Stimulated activated CD4-positive, alpha-beta T cell treated with anti-CD3 and anti-CD28 coated beads, Interleukin-4, amount 100 ng/mL, for 48 hours (primary cell): Measurements from ENCODE around the gene TRMT10B.
"Not testable (repeated sequence)": the region's sequence is repeated elsewhere in the genome, so short reads cannot be mapped to it uniquely, and the experiment has no call there.

Experiments used
- DNase-seq, 2 donors: peaks; one replicate each; pipeline ENCODE4 v3.0.0-alpha.2; 2020; ENCODE audit warnings: low read depth in 2 of 2

The TRMT10B gene

DNA sequence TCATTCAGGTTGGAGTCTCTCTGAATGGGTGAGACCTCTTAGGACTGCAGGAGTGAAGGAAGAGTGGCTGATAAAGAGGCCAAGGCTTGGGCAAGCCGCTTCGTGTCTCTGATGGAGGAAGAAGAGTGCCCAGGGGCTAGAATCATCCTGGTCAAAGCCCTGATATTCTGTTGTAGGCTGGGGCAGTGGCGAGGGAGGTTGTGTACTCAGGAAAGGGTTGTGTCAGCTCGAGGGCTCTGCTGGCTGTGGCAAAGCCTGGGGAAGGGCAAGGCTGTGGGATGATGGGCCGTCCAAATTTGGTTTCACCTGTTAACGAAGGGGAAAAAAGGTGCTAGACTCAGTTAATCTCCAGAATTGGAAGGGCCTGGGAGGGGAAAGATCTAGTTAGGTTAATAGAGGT lies 2.4 kb upstream of the TRMT10B start:
- no peak for DNase-seq

DNA sequence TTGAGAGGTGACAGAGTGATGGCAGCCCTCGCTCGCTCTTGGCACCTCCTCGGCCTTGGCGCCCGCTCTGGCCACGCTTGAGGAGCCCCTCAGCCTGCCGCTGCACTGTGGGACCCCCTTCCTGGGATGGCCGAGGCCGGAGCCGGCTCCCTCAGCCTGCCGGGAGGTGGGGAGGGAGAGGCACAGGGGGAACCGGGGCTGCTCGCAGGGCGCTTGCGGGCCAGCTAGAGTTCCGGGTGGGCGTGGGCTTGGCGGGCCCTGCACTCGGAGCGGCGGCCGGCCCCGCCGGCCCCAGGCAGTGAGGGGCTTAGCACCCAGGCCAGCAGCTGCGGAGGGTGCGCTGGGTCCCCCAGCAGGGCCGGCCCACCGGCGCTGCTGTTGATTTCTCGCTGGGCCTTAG lies 1.9 kb upstream of the TRMT10B start:
- not testable (repeated sequence) for DNase-seq

DNA sequence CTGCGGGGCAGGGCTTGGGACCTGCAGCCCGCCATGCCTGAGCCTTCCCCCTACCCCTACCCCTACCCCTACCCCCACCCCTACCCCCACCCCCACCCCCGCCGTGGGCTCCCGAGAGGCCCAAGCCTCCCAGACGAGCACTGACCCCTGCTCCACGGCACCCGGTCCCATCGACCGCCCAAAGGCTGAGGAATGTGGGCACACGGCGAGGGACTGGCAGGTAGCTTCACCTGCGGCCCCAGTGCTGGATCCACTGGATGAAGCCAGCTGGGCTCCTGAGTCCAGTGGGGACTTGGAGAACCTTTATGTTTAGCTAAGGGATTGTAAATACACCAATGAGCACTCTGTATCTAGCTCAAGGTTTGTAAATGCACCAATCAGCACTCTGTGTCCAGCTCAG lies 1.5 kb upstream of the TRMT10B start:
- DNase-seq: not testable (repeated sequence)

DNA sequence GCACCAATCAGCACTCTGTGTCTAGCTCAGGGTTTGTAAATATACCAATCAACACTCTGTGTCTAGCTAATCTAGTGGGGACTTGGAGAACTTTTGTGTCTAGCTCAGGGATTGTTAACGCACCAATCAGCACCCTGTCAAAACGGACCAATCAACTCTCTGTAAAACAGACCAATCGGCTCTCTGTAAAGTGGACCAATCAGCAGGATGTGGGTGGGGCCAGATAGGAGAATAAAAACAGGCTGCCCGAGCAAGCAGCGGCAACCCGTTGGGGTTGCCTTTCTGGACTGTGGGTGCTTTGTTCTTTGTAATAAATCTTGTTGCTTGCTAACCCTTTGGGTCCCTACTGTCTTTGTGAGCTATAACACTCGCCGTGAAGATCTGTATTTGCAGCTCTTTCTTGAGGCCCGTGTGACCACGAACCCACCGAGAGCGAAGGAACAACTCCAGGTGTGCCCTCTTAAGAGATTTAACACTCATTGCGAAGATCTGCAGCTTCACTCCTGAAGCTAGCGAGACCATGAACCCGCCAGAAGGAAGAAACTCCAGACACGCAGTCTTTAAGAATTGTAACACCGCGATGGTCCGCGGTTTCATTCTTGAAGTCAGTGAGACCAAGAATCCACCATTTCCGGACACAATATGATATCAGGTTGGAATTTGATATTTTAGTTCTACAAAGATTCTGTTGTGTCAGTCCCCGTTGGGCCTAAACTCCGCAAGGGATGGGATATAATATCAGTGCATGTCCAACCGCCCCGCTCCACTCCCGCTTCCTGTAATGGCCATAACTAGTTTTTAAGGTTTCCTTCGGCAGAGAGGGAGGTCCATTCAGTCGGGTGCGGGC lies 740 bp upstream of the TRMT10B start:
- DNase-seq: peak in 1 of 2 donors; percentile 7

DNA sequence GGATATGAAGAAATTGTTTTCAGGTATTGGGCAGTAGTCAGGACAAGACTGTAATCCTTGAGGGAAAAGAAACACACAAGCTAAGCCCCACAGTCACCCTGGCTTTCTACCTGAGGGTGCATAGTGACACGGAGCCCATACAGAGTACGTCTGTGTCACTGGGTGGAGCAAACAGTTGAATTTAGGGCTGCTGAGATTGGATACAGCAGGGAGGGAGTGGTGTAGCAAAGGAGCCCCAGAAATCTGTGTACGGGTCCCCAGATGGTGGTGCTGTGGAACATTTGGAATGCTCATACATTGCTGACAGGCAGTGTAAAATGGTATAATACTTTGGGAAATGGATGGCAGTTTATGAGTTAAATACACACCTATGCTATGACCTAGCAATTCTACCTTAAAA lies 5.1 kb downstream of the TRMT10B start:
- no peak for DNase-seq

DNA sequence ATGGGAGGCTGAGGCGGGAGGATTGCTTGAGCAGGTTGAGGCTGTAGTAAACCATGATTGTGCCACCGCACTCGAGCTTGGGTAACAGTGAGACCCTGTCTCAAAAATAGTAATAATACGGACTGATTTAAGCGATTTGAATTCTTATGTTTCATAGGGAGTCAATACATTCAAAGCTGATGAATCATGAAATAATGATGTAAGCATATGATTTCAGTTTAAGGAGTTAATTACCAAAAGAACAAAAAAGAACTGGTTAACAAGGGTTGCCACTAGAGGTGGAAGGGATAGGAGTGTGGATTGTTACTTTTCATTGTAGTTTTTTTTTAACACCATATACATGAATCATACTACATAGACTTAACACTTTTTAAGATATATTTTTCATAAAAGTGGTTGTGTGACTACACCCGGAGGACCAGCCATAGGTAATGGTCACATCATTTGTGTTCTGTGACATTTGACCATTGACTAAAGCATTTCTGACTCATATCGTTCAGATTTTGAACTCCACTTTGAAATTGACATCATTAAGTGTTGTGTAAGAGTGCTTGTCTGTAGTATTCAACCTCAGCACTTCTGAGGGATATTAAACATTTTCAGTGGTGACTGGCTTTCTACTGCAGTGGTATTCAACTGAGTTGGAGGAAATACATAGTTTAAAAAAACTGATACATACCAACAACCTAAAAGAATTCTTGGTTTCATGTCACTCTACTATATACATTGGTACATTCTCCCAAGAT lies 7.0 kb downstream of the TRMT10B start:
- no peak for DNase-seq

DNA sequence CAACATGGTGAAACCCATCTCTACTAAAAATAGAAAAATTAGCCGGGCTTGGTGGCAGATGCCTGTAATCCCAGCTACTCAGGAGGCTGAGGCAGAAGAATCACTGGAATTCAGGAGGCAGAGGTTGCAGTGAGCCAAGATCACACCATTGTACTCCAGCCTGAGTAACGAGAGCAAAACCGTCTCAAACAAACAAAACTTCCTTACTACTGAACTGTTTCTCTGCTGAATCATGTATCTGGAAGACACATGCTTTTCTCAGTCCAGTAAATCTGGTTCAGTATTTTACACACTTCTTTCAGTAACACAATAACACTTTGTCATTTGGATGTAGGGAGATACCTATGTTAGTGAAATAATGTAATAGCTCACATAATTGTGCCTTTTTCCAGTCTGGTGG lies 7.9 kb downstream of the TRMT10B start:
- no peak for DNase-seq

DNA sequence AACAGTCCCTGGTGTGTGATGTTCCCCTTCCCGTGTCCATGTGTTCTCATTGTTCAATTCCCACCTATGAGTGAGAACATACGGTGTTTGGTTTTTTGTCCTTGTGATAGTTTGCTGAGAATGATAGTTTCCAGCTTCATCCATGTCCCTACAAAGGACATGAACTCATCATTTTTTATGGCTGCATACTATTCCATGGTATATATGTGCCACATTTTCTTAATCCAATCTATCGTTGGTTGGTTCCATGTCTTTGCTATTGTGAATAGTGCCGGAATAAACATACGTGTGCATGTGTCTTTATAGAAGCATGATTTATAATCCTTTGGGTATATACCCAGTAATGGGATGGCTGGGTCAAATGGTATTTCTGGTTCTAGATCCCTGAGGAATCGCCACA lies 11.7 kb downstream of the TRMT10B start:
- not testable (repeated sequence) for DNase-seq

DNA sequence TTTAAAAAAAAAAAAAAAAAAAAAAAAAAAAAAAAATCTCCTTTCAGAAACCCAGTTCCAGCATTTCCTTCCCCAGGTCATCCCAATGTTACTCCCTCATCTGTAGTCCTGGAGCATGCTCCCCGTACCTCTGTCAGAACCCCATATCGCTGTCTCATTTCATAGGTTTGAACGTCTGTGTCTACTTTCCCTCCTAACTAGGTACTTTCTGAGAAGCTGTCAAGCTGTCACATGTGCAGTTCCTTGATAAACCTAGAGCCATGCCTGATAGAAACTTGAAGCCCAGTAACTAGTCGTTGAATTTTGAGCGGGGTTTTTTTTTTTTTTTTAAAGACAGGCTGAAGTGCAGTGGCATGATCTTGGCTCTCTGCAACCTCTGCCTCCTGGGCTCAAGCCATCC lies 15.7 kb downstream of the TRMT10B start:
- DNase-seq: no peak

DNA sequence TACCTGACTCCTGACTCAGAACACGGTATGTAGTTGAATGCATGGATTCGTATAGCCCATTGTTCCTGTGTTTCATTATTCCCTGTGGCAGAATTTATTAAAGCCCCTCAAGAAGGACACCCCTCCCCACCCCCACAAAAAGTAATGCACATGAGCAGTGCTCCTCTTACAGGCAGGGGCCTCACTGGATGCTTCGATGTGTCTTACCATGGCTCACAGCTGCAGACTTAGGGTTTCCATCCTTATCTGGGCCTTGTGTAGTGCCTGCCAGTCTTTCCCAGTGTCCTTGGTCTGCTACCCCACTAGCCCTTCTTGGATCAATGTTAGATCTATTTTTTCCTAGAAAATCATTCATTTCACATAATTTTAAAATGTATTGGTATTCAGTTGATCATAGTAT lies 16.4 kb downstream of the TRMT10B start:
- no peak for DNase-seq

DNA sequence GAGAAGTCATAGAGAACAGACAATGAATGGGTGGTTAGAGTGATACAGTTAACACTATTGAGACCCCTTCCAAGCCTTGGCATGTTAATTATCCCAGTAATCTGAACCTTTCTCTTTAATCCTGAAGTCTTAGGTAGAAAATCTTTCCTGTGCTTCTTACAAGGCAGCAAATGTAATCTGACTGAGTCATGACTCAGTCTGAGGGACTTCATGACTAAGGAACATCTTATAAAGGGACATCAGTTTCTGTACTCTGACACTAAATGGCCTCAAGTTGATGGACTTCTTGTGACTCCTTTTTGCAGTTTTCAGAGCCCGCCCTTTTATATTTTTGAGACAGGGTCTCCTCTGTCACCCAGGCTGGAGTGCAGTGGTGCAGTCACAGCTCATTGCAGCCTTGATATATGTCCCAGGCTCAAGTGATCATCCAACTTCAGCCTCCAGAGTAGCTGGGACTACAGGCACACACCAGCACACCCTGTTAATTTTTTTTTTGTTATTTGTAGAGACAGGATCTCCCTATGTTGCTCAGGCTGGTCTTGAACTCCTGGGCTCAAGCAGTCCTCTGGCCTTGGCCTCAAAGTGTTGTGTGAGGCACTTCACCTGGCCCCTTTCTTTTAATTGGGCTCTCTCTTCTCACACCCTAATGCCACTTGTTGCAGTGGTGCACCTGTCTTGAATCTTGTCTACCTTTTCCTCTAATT lies 21.8 kb downstream of the TRMT10B start:
- DNase-seq: no peak

DNA sequence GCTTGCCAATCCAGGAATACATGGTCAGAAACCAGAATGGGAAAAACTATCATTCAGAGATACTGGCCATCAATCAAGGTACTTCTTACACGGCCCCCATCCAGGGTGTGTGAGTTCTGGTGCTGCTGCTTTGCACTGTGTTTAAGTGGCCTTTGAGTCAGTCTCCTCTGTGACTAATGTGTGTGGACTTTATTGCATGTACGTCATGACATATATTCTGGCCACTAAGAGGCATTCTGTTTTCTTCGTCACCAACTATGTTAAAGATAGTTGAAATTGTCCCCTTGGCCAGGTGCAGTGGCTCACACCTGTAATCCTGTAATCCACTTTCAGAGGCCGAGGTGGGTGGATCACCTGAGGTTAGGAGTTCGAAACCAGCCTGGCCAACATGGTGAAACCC lies 22.7 kb downstream of the TRMT10B start:
- DNase-seq: no peak

DNA sequence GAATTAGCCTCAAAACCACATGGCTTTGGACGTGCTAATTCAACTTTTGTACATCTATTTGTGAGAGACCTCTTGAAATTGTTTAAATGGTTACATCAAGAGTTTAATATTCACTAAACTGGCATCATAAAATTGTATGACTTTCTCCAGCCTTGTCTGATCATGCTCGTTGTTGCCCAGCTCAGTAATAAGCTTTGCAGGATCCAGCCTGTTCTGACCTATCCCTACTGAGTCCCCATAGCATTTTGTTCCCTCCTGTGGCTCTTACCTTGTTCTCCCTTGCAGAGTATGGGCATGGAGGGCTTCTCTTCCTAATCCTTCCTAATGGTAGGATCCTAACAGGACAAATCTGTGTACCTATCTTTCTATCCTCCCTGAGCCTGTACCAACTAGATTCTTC lies 24.9 kb downstream of the TRMT10B start:
- no peak for DNase-seq

DNA sequence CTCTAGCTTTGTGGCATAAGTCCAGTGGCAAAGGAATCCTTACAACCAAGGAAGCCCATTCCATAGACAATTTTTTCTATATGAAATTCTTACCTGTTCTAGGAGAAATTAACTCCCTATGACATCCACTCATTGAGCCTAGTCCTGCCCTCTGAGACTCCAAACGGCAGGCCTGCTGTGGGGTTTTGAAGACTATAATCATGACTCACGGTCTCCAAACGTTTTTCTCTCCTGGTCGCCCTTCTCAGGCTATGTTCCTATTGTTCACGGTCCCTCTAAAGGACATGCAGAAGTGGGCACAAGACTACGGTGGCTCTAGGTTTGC lies 30.6 kb downstream of the TRMT10B start:
- no peak for DNase-seq

DNA sequence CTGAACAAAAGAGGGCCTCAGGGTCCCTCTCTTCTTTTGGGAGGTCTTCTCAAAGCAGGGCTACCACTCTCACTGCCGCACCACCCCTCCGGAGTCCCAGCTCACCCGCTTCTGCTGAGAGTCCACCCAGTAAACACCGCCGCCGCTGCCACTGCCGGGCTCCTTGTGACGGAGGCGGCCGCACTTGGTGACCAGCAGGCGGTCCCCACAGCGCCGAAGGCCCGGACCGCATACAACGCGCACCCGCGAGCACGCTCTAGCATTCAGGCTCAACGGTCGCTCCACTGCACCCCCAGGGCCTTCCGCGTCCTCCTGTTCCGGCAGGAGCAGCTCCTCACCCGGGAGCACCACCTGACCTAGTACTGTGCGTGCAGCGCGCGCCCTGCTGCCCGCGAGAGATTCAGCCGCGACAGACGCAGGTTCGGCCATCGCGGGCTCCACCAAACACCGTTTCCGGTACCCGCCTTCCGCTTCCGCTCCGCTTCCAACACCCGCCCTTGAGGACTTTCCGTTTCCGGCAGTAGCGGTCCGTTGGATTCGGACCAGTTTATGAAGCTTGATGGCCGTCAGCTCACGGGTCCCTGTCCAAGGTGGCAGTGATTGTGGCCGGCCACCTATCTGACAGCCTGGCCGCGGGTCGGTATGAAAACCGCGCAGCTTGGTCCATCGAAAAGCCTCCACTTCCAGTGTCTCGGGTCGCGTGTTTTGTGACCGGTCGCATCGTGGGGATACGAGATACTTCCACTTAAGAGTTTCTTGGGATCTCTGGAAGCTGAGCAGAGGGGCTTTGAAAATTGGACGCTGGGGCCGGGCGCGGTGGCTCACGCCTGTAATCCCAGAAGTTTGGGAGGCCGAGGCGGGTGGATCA lies 31.2 kb downstream of the TRMT10B start, which contains the start of gene EXOSC3:
Gene EXOSC3, minus strand, starts transcription at position 449 of the 868 bp plus-strand sequence. Its CDS starts 20 bp downstream, at position 429.
- DNase-seq: peak; percentile 79 to 84

DNA sequence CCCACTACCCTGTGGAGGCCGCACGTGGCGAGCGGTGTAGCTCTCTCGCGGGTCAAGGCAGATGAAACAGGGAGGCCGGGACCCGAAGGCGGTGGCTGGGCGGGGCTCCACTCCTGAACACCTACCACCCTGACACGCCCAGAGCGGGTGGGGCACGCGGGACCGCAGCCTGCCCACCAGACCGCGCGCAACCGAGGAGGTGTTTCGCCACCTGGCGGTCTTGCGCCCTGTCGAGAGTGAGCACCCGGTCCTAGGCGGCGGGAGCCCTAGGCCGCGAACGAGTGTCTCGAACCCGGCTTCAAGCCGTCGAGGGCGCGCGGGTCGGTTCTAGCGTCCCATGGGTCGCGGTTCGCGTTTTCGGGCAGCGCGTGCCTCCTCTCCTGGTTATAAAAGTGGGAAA lies 33.5 kb downstream of the TRMT10B start:
- DNase-seq: no peak

DNA sequence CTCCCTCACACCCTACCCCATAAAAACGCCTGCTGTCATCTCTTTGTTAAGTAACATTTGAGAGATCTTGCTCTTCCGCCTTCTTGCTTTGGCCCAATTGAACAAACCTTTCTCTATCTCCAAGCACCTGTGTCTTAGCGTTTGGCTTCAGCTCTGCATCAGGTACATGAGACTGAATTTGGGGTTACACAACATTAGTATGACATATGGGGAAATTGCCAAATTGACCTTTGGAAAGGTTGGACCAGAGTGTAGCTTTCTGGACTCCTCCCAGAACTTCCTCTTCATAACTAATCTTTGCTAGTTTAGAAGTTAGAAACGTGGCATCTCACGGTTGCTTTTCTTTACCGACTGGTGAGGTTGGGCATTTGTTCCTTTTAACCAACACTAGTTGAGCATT lies 34.7 kb downstream of the TRMT10B start:
- DNase-seq: no peak

DNA sequence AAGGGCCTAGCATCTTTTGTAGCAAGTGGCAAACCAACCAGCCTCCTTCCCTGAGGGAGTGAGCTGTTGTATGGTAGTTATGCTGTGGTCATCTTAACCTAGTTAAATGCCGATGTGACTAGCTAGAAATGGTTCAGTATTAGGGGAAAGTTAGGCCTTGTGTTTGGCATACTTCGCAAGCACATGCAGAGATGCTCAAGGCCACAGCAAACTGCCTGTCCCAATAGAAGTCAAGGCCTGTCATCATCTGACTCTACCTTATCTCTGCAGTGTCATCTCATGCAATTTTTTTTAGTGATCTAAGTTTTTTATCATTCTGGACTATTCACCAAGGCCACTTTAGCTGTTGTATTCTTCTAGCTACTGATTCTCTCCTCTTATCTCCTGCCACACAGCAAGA lies 36.5 kb downstream of the TRMT10B start:
- DNase-seq: no peak

DNA sequence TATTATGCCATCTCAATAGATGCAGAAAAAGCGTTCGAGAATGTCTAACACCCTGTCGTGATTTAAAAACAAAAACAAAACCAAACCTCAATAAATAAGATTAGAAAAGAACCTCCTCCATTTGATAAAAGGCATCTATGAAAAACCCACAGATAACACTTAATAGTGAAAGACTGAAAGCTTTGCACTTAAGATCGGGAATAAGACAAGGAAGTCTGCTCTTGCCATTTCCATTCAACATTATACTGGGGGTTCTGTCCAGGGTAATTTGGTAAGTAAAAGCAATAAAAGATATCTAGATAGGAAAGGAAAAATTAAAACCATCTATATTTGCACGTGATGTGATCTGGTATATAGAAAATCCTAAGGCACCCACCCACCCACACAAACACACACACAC lies 38.5 kb downstream of the TRMT10B start:
- no peak for DNase-seq

DNA sequence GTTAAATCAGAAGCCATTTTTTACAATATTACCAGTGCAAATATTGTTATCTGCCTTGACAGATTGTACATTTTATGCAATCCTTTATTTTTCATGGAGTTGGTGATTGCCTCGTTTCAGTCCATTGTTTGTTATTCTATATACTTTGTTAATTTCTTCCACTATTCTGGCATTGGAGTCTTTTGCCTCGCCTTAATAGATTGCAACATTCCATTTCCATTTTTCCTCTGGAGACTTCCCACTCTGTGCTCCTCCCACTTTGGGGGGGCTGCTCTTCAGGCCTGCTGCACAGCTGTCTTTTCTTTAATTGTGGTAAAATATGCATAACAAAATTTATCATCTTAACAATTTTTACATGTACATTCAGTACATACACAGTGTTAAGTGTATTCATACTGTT lies 42.6 kb downstream of the TRMT10B start:
- DNase-seq: no peak

DNA sequence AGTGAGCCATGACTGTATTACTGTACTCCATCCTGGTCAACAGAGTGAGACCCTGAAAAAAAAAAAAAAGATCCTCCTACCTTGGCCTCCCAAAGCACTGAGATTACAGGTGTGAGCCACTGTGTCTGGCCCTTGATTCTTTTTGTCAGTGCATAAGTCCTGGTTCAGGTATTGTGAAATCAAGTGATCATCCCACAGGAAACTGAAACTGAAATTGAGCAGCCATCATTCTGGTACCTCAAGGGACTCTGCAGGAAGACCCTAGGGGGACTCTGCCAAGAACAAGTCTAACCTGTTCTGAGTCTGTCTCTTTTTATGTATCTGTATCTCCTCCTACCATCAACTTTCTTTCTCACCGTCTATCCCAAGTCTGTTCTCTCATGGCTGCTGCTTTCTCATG lies 45.1 kb downstream of the TRMT10B start:
- no peak for DNase-seq
